Activated naive CD4-positive, alpha-beta T cell treated with anti-CD3 and anti-CD28 coated beads, Interleukin-2, amount 50 U/mL, for 24 hours (primary cell): ENCODE data around the gene WNT7B.

Source experiments
- H3K27ac Mint-ChIP-seq: one replicate; pipeline ENCODE4 v1.8.0; 2021; ENCODE audit warnings: mild to moderate bottlenecking, mixed read lengths
- H3K27me3 Mint-ChIP-seq: one replicate; pipeline ENCODE4 v1.8.0; 2021; ENCODE audit warnings: mixed read lengths
- H3K36me3 Mint-ChIP-seq: one replicate; pipeline ENCODE4 v1.8.0; 2021; ENCODE audit warnings: mixed read lengths
- H3K4me1 Mint-ChIP-seq: one replicate; pipeline ENCODE4 v1.8.0; 2021; ENCODE audit warnings: mixed read lengths
- H3K4me3 Mint-ChIP-seq: one replicate; pipeline ENCODE4 v1.8.0; 2021; ENCODE audit warnings: mild to moderate bottlenecking, mixed read lengths
- H3K9me3 Mint-ChIP-seq: one replicate; pipeline ENCODE4 v1.8.0; 2021; ENCODE audit warnings: mixed read lengths

The WNT7B gene

DNA sequence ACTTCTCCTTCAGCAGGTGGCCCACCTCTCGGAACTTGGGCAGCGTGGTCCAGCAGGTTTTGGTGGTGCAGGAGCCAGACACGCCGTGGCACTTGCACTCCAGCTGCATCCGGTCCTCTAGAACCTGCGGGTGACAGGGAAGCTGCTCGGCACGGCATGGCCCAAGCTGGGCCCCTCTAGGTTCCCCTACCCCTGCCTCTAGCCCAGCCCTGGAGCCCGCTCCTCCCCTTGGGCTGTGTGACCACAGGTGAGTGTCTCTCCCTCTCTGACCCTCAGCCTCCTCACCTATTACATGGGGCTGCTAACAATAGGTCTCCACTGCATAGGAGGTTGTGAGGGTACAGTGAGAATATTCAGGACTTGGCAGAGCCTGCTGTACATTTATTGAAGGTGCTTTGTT is 53.8 kb downstream of the WNT7B start:
- no peak overlapping the region for H3K4me3 Mint-ChIP-seq
- no peak overlapping the region for H3K27ac Mint-ChIP-seq
- no peaks in the 10 kb centered on the region for H3K27me3 Mint-ChIP-seq
- no peaks in the 10 kb centered on the region for H3K4me1 Mint-ChIP-seq
- no peaks in the 10 kb centered on the region for H3K9me3 Mint-ChIP-seq
- no peaks in the 10 kb centered on the region for H3K36me3 Mint-ChIP-seq

DNA sequence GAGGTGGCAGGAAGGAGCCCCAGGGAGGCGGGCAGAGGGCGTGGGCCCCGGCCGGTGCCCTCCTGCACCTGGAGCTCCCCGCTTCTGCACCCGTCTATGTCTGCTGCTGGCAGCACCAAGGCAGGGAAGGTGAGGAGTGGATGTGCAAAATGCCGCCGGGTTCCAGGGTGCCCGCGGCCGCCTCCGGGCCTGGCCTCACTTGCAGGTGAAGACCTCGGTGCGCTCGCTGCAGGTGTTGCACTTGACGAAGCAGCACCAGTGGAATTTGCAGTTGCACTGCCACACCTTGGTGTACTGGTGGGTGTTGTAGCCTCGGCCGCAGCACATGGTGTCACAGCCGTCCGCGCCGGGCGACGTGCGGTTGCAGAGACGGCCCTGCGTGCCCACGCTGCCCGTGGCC is 54.3 kb downstream of the WNT7B start:
- H3K4me3 Mint-ChIP-seq: no peak overlapping the region
- H3K27me3 Mint-ChIP-seq: no peaks in the 10 kb centered on the region
- H3K9me3 Mint-ChIP-seq: no peaks in the 10 kb centered on the region
- H3K27ac Mint-ChIP-seq: no peak overlapping the region
- H3K36me3 Mint-ChIP-seq: no peaks in the 10 kb centered on the region
- H3K4me1 Mint-ChIP-seq: no peaks in the 10 kb centered on the region

DNA sequence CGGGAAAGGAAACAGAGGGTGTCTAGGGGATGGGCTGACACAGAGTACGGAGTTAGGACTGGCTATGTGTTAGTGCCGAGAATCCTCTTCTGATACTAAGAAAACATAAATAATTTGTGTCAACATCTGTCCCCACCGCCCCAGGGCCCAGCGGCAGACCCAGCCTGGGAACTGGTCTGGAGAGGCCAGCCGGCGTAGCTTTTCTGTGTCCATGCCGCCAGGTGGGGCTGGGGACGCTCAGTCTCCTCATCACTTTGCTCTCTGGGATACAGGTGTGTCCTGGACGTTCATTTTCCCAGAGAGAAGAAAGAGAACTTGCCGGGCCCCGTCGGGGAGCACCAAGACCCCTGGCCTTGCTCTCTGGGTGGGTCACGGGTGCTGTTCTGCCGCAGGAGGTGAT is 54.7 kb downstream of the WNT7B start:
- Mint-ChIP-seq H3K9me3 (no peaks in the 10 kb centered on the region), H3K27ac (no peak overlapping the region), H3K4me3 (no peak overlapping the region), H3K4me1 (no peaks in the 10 kb centered on the region), H3K36me3 (no peaks in the 10 kb centered on the region), H3K27me3 (no peaks in the 10 kb centered on the region)

DNA sequence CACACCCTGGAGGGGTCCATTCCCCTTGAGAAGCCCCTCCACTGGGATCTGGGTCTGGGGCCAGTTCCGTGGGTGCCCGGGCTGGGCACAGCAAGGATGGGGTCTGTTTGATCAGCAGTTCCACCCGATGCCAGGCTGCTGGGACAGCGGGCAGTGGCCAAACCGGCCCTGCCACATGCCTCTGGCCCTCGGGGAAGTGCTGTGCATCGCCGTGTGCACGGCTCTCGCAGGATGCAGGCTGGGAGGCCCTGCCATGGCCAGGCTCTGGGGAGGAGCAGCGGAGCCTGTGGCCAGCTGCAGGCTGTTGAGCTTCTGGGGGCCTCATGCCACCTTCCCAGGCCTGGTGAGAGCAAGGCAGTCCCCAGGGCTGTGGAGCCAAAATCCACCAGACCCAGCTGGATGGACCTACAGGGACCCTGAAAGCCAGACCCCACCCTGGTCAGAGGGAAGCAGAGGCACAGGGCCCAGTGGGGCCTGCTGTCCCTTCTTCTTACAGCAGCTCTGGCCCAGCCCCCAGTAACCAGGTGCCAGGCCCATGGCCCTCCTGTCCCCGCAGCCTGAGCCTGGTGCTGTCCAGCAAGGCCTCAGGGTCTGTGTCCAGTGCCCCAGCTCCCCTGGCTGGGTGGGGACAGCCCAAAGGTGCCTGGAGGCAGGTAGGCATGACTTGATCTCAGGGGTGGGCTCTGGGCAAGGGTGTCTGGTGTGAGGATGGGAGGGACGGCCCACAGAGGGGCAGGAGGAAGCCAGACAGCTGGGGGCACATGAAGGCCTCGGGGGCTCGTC is 57.3 kb downstream of the WNT7B start:
- Mint-ChIP-seq H3K4me1 (no peaks in the 10 kb centered on the region), H3K4me3 (no peak overlapping the region)

DNA sequence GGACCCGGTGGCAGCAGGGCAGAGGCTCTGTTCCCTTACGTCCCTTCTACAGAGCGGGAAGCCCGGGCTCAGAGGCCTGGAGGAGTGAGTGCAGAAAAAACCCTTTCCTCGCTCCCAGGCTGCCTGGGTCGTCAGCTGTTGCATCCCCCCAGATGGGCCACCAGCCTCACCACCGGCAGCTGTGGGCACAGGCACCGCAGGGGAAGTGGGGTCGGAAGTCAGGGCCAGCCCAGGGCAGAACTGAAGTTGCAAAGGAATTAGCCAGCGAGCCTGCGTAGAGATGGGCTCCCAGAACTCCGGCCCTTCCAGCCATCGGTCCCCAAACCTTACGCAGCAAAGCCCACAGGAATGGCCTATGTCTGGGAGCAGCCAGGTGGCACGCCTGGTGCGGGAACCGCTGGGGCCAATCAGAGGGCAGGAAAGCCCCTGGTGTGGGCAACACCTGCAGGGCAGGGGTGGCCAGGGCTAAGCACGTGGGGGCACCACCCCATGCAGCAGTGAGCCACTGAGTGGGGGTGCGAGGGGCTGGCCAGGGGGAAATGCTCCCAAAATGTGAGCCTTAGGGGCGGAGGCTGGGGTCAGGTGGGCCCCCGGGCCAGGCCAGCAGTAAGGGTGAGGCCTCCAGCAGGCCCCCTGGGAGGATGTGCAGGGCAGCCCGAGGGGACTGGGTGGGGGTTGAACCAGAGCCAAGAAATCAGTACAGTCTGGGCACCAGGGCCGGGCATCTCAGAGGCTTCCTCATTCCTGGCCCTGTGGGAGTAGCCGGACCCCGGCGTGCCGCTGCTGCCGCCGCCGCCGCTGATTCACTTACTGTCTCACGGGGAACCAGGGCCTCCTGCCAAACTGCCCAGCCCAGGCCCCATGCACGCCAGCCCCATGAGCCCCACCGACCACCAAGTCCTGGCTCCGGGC is 58.2 kb downstream of the WNT7B start:
- no peaks in the 10 kb centered on the region for H3K4me1 Mint-ChIP-seq
- H3K27me3 Mint-ChIP-seq: no peaks in the 10 kb centered on the region
- no peaks in the 10 kb centered on the region for H3K9me3 Mint-ChIP-seq
- no peaks in the 10 kb centered on the region for H3K36me3 Mint-ChIP-seq
- H3K4me3 Mint-ChIP-seq: no peak overlapping the region
- no peak overlapping the region for H3K27ac Mint-ChIP-seq

More for the DNA sequence above, 57.3 kb downstream of the WNT7B start:
- no peak overlapping the region for H3K27ac Mint-ChIP-seq
- H3K36me3 Mint-ChIP-seq: no peaks in the 10 kb centered on the region
- H3K27me3 Mint-ChIP-seq: no peaks in the 10 kb centered on the region
- H3K9me3 Mint-ChIP-seq: no peaks in the 10 kb centered on the region

DNA sequence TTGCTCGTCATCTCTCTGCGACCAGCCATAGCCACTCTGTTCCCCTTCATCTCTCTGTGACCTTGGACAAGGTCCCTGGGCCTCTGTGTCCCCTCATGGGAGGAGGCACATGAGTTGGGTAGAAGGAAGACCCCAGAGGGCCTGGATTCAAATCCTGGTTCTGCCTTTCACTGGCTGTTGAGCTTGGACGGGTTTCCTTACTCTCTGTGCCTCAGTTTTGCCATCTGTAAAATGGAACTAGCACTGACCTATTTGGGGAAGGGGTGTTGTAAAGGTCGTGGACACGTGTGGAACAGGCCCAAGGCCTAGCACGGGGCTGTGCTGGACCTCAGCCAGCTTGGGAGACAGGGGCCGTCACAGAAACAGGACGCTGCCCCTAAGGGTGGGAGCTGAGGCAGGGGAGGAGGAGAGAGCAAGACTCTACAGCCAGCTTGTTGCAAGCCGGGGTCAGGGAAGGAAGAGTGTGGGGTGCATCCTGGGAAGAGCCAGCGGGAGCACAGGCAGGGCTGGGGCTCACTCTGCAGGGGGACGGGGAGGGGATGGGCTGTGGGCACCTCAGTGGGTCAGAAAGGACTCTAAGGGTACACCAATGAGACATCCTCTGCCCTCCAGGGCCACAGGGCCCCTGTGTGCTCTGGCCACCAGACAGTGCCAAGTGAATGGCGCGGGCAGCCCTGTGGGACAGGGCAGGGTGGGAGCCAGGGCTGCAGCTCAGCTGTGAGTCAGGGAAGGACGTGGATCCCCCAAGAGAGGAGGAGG is 59.1 kb downstream of the WNT7B start:
- Mint-ChIP-seq H3K27ac (no peak overlapping the region), H3K9me3 (no peaks in the 10 kb centered on the region), H3K4me1 (no peaks in the 10 kb centered on the region), H3K4me3 (no peak overlapping the region), H3K36me3 (no peaks in the 10 kb centered on the region), H3K27me3 (no peaks in the 10 kb centered on the region)

DNA sequence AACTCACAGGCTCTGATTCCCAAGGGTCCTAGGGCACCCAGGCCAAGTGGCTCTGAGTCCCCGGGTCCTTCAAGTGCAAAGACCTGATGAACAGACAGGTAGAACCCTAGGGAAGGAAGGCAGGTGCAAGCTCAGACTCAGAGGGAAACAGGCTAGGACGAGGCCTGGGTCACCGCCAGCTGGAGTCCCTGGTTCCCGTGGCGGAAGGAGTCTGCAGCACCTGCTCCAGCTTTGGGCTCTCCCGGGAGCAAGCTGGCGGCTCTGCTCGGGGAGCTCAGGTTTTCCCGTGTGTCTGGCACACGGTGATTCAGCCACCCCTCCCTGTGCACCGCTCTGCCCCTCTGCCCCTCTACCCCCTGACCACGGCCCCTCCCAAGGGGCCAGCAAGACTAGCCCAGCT is 59.8 kb downstream of the WNT7B start:
- Mint-ChIP-seq H3K27ac (no peak overlapping the region), H3K27me3 (no peaks in the 10 kb centered on the region), H3K4me1 (no peaks in the 10 kb centered on the region), H3K4me3 (no peak overlapping the region), H3K36me3 (no peaks in the 10 kb centered on the region), H3K9me3 (no peaks in the 10 kb centered on the region)

DNA sequence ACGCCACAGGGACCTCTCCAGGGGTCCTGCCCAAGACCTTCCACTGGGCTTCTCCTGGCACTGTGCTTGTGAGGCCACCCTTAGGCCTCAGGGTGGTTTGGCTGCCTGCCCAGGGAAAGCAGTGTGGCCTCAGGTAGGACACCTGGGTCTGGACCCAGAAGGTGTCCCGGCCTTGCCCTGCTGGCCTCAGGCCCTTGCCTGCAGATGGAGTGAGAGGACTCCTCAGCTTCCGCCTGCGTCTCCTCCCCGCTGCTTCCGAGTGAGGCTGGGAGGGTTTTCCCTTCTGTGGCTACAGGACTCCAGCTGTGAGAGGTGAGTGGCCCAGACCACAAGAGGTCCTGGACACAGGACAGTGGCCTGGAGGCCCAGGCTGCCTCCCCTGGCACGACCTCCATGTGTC is 60.4 kb downstream of the WNT7B start:
- H3K9me3 Mint-ChIP-seq: no peaks in the 10 kb centered on the region
- no peaks in the 10 kb centered on the region for H3K27me3 Mint-ChIP-seq
- H3K27ac Mint-ChIP-seq: no peak overlapping the region
- no peaks in the 10 kb centered on the region for H3K4me1 Mint-ChIP-seq
- H3K4me3 Mint-ChIP-seq: no peak overlapping the region
- no peaks in the 10 kb centered on the region for H3K36me3 Mint-ChIP-seq

DNA sequence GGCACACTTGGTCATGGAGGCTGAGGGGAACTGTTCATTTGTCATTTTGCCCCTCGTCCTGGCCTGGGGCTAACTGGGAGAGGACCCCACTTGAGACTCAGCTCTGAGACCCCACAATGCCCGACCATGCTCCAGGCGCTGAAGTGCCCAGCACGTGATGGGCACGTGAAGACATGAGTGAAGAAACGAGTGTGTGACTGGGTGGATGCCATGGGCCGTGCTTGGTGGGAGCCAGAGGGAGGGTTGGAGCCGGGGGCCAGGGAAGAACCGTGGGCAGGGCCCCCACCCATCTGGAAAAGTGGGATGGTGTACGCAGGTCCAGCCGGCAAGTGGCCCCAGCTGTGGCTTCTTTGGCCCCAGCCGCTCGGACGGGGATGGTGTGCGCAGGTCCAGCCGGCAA is 61.1 kb downstream of the WNT7B start:
- Mint-ChIP-seq H3K4me3 (no peak overlapping the region), H3K9me3 (no peaks in the 10 kb centered on the region), H3K27me3 (no peaks in the 10 kb centered on the region), H3K27ac (no peak overlapping the region), H3K36me3 (no peaks in the 10 kb centered on the region), H3K4me1 (no peaks in the 10 kb centered on the region)

DNA sequence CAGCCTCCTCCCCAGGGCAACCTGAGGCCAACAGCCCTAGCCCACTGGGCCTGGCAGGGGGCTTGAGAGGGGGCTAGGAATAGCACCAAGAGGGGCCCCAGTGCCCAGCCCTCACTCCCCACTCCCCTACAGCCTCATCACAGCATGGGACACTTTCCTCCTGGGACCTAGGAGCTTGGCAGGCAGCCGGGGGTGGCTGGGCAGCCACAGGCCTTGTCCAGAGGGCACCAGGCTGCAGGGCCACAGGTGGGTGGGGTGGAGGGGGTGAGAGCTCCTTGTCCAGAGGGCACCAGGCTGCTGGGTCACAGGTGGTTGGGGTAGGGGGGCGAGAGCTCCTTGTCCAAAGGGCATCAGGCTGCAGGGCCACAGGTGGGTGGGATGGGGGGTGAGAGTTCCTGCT is 61.8 kb downstream of the WNT7B start:
- Mint-ChIP-seq H3K27me3 (no peaks in the 10 kb centered on the region), H3K4me3 (no peak overlapping the region), H3K4me1 (no peaks in the 10 kb centered on the region), H3K27ac (no peak overlapping the region), H3K36me3 (no peaks in the 10 kb centered on the region), H3K9me3 (no peaks in the 10 kb centered on the region)

DNA sequence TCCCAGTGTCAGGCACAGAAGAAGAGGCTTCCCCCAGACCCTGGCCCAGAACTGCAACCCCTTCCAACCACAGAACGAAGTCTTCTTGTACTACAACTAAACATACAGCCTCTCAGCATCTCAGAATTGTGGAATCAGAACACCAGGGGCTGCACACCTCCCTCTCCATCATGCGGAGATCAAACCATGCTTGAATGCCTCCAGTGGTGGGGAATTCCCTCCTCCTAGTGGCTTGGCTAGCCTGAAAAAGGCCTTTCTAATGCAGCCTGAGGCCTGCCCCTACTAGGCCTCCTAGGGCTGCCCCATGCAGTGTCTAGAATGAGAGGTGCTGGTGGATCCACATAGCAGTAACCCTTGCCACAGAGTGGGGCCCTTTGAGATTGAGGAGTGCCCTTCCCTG is 62.7 kb downstream of the WNT7B start:
- Mint-ChIP-seq H3K27me3 (no peaks in the 10 kb centered on the region), H3K4me3 (no peak overlapping the region), H3K4me1 (no peaks in the 10 kb centered on the region), H3K27ac (no peak overlapping the region), H3K36me3 (no peaks in the 10 kb centered on the region), H3K9me3 (no peaks in the 10 kb centered on the region)

DNA sequence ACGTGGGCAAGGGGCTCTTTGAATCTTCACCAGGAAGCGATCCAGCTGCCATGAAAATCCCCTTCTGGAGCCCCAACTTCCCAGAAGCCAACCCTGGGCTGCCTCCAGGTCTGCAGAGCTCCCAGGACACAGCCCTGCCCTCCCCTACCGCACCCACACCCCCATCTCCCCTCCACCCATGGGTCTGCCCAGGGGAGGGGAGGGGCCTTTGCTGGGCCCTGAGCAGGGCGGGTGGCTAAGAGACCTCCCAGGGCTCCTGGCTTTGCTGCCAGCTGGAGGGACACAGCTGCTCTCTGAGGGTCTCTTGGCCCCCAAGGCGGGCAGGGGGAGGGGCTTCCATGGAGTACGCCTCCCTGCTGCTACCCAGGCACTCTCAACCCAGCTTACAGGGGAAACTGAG is 64.1 kb downstream of the WNT7B start:
- no peaks in the 10 kb centered on the region for H3K27me3 Mint-ChIP-seq
- H3K36me3 Mint-ChIP-seq: no peaks in the 10 kb centered on the region
- H3K4me1 Mint-ChIP-seq: no peaks in the 10 kb centered on the region
- H3K4me3 Mint-ChIP-seq: no peak overlapping the region
- H3K27ac Mint-ChIP-seq: no peak overlapping the region
- H3K9me3 Mint-ChIP-seq: no peaks in the 10 kb centered on the region

DNA sequence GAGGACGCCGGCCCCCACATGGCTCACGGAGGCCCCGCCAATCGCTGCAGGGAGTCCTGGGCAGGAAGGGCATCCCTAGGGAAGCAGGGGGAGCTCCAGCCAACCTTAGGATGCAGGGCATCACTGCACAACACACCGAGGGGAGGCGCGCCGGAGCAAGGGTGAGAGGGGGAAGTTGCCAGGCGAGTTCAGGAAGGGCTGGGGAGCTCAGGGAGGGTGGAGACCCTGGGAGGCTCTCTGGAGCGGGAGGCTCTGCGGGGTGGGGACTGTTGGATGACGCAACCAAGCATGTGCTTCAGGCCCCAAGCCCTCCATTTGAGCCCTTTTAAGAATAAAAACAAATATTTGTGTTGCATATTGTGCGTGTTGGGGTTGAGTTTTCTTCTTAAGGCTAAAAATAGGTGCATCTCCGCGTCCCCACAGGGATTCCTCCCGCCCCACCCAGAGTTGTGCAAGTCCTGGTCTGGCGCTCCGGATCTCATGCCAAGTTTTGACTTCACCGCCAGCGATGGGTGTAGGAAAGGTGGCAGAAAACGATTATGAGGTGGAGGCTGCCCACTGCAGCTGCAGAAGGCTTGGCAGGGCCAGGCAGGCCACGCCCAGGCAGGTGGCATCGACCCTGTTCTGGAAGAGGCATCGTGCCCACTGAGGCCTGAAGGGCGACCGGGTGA is 65.2 kb downstream of the WNT7B start:
- no peaks in the 10 kb centered on the region for H3K36me3 Mint-ChIP-seq
- no peak overlapping the region for H3K4me3 Mint-ChIP-seq
- H3K4me1 Mint-ChIP-seq: no peaks in the 10 kb centered on the region
- no peaks in the 10 kb centered on the region for H3K27me3 Mint-ChIP-seq
- no peaks in the 10 kb centered on the region for H3K9me3 Mint-ChIP-seq
- H3K27ac Mint-ChIP-seq: peak overlapping the region; percentile 65

DNA sequence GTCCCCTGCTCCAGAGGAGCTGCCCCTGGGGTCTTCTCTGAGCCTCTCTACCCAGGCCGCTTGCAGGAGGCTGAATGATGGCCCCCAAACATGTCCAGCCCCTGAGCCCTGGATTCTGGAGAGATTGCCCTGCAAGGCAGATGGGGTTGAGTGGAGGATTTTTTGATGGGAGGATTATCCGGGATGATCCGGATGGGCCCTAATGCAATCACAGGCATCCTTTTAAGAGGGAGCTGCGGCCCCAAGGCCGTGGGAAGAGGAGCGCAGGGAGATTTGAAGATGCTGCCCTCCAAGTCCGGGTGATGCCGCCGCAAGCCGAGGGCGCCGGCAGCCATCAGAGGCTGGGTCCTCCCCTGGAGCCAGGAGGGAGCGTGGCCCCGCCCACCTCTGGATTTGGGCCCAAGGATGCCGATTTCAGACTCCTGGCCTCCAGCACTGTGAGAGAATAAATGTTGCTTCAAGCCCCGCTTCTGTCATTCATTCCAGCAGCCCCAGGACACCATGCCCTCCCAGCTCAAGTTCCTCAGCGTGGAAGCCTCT is 66.0 kb downstream of the WNT7B start:
- Mint-ChIP-seq H3K4me1 (no peaks in the 10 kb centered on the region), H3K9me3 (no peaks in the 10 kb centered on the region), H3K36me3 (no peaks in the 10 kb centered on the region), H3K27me3 (no peaks in the 10 kb centered on the region), H3K4me3 (no peak overlapping the region), H3K27ac (no peak overlapping the region)

DNA sequence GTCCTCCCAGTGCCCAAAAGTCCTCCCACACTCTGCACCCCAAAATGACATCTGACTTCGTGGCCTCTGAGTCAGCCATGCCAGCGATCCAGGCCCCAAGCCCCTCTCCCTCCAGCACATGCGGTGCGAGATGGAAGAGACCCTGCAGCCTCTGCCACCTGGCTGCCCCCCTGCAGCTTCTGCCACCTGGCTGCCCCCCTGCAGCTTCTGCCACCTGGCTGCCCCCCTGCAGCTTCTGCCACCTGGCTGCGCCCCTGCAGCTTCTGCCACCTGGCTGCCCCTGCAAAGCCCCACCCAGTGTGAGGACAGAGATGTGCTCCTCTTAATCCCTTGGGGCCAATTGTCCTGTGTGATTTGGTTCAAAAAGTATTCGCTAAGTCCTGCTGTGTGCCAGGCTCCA is 68.0 kb downstream of the WNT7B start:
- Mint-ChIP-seq H3K9me3 (no peaks in the 10 kb centered on the region), H3K27me3 (peaks cover 4% of the 10 kb centered on the region), H3K36me3 (no peaks in the 10 kb centered on the region), H3K27ac (no peak overlapping the region), H3K4me1 (no peaks in the 10 kb centered on the region), H3K4me3 (no peak overlapping the region)
